Measurements from ENCODE around the gene KRT3.

KRT3 gene

GRCh38 chr12:52805000-52805399 is 9.1 kb upstream of the KRT3 start:
- H3K36me3 ChIP-seq, result no peaks in the 10 kb centered on the region
- no peak for TF ChIP-seq CTCF (IDR thresholded peaks at IDR 0.05; ENCODE audit: low read depth, low read length)
- H3K27me3 ChIP-seq, result no peaks in the 10 kb centered on the region; the same call in 1 of the 2 replicates
- no peaks in the 10 kb centered on the region for H3K4me1 ChIP-seq
- no peak overlapping the region for H3K4me3 ChIP-seq (ENCODE audit: low read depth, low read length)
- no peaks in the 10 kb centered on the region for H3K9me3 ChIP-seq
- no peak for DNase-seq

- Histone ChIP-seq H3K36me3 (no peaks in the 10 kb centered on the region), H3K9me3 (no peaks in the 10 kb centered on the region), H3K4me1 (no peaks in the 10 kb centered on the region), H3K4me3 (ENCODE audit: low read depth, low read length) (no peak overlapping the region), H3K27me3 (no peaks in the 10 kb centered on the region; the same call in 1 of the 2 replicates)
- no peak for TF ChIP-seq CTCF (IDR thresholded peaks at IDR 0.05; ENCODE audit: low read depth, low read length)
- DNase-seq, result no peak
These were observed 6.5 kb upstream of the KRT3 start for GRCh38 chr12:52802442-52802841.

- H3K27me3 ChIP-seq, result no peaks in the 10 kb centered on the region
- DNase-seq, result no peak
- no peak for TF ChIP-seq CTCF (IDR thresholded peaks at IDR 0.05; ENCODE audit: low read depth, low read length)
- no peaks in the 10 kb centered on the region for H3K36me3 ChIP-seq
- no peaks in the 10 kb centered on the region for H3K4me1 ChIP-seq
- H3K9me3 ChIP-seq, result no peaks in the 10 kb centered on the region
- H3K4me3 ChIP-seq (ENCODE audit: low read depth, low read length), result no peak overlapping the region
These were observed 5.9 kb upstream of the KRT3 start for GRCh38 chr12:52801773-52802172.

- no peaks in the 10 kb centered on the region for H3K4me1 ChIP-seq
- H3K36me3 ChIP-seq, result no peaks in the 10 kb centered on the region
- no peaks in the 10 kb centered on the region for H3K27me3 ChIP-seq
- DNase-seq, result no peak
- H3K9me3 ChIP-seq, result no peaks in the 10 kb centered on the region
- TF ChIP-seq CTCF (IDR thresholded peaks at IDR 0.05; ENCODE audit: low read depth, low read length), result no peak
- no peak overlapping the region for H3K4me3 ChIP-seq (ENCODE audit: low read depth, low read length)
These were observed 4.5 kb upstream of the KRT3 start for GRCh38 chr12:52800259-52800917.

GRCh38 chr12:52799505-52800211 is 3.7 kb upstream of the KRT3 start:
- Histone ChIP-seq H3K27me3 (no peaks in the 10 kb centered on the region; the same call in 1 of the 2 replicates), H3K36me3 (no peaks in the 10 kb centered on the region), H3K9me3 (no peaks in the 10 kb centered on the region), H3K4me1 (no peaks in the 10 kb centered on the region), H3K4me3 (ENCODE audit: low read depth, low read length) (no peak overlapping the region)
- no peak for TF ChIP-seq CTCF (IDR thresholded peaks at IDR 0.05; ENCODE audit: low read depth, low read length)
- no peak for DNase-seq
